ENCODE results near the gene C1QA.

- TF ChIP-seq, protein P1, sequence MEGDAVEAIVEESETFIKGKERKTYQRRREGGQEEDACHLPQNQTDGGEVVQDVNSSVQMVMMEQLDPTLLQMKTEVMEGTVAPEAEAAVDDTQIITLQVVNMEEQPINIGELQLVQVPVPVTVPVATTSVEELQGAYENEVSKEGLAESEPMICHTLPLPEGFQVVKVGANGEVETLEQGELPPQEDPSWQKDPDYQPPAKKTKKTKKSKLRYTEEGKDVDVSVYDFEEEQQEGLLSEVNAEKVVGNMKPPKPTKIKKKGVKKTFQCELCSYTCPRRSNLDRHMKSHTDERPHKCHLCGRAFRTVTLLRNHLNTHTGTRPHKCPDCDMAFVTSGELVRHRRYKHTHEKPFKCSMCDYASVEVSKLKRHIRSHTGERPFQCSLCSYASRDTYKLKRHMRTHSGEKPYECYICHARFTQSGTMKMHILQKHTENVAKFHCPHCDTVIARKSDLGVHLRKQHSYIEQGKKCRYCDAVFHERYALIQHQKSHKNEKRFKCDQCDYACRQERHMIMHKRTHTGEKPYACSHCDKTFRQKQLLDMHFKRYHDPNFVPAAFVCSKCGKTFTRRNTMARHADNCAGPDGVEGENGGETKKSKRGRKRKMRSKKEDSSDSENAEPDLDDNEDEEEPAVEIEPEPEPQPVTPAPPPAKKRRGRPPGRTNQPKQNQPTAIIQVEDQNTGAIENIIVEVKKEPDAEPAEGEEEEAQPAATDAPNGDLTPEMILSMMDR (optimal IDR thresholded peaks at IDR 0.05 in 1 of 3, IDR thresholded peaks at IDR 0.05 in 1 of 3, conservative IDR thresholded peaks at IDR 0.05 in 1 of 3; ENCODE audit: extremely low read depth in 1 of 3, insufficient read depth in 2 of 3, low read length in 3 of 3), result no peak
- no peak for TF ChIP-seq EZH2 (IDR thresholded peaks at IDR 0.05; ENCODE audit: low read length)
These were observed at the start of gene C1QA for GRCh38 chr1:22636353-22636752.

All from keratinocyte (primary cell).